GM06990 (cell line): Measurements from ENCODE around the gene FCER2.
A peak's percentile ranks its signal among the peaks of the same experiment; 100 is the strongest.

Source experiments
- DNase-seq: peaks from one replicate; pipeline ENCODE4 v3.0.0-alpha.2; 2011; ENCODE audit not compliant: insufficient read length; ENCODE audit errors: extremely low read depth
- H3K27me3 ChIP-seq: replicated peaks from 2 replicates; pipeline ENCODE4 v1.6.0; 2011; ENCODE audit warnings: low read length; ENCODE audit not compliant: control insufficient read depth, insufficient read depth
- H3K36me3 ChIP-seq: 2 replicates; pipeline ENCODE4 v1.5.1; 2011; ENCODE audit warnings: low read length; ENCODE audit not compliant: control insufficient read depth, insufficient read depth
- H3K4me3 ChIP-seq: replicated peaks from 2 replicates; pipeline ENCODE4 v1.5.1; 2011; ENCODE audit warnings: low read depth, mild to moderate bottlenecking, control low read depth, low read length
- TF ChIP-seq, protein P1 (sequence below): IDR thresholded peaks from 2 replicates; pipeline ENCODE4 v1.5.1; 2011; ENCODE audit warnings: low read length, control low read depth, mild to moderate bottlenecking, inconsistent platforms; ENCODE audit not compliant: insufficient read depth, poor library complexity, severe bottlenecking

Gene FCER2

DNA sequence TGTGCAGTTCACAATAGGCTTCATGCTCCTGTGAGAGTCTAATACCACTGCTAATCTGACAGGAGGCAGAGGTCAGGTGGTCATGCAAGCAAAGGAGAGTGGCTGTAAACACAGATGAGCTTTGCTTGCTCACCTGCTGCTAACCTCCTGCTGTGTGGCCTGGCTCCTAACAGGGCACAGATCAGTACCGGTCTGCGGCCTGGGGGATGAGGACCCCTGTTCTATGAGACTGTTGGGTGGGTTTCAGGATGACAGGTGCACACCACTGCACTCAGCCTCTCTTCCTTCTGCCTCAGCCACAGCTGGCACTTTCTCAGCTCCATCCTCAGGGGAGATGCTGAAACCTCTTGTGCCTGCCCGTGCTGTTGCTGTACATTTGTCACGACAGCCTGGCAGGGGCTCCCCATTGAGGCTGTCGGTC is 20.3 kb upstream of the FCER2 start:
- TF ChIP-seq, protein P1, sequence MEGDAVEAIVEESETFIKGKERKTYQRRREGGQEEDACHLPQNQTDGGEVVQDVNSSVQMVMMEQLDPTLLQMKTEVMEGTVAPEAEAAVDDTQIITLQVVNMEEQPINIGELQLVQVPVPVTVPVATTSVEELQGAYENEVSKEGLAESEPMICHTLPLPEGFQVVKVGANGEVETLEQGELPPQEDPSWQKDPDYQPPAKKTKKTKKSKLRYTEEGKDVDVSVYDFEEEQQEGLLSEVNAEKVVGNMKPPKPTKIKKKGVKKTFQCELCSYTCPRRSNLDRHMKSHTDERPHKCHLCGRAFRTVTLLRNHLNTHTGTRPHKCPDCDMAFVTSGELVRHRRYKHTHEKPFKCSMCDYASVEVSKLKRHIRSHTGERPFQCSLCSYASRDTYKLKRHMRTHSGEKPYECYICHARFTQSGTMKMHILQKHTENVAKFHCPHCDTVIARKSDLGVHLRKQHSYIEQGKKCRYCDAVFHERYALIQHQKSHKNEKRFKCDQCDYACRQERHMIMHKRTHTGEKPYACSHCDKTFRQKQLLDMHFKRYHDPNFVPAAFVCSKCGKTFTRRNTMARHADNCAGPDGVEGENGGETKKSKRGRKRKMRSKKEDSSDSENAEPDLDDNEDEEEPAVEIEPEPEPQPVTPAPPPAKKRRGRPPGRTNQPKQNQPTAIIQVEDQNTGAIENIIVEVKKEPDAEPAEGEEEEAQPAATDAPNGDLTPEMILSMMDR: no peak
- DNase-seq: peak; percentile 75
- no peak overlapping the region for H3K4me3 ChIP-seq
- H3K27me3 ChIP-seq: no peaks in the 10 kb centered on the region
- no peaks in the 10 kb centered on the region for H3K36me3 ChIP-seq

DNA sequence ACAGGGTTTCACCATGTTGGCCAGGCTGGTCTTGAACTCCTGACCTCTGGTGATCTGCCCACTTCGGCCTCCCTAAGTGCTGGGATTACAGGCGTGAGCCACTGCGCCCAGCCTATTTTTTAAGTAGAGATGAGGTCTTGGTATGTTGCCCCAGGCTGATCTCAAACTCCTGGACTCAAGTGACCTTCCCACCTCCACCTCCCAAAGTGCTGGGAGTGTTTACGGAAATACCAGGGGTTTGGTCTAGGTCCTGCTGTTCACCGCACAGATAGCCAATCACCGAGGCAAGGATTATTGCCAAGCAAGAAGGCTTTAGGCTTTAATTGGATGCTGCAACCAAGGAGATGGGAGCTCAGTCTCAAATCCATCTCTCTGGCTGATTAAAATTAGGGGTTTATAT is 18.4 kb upstream of the FCER2 start:
- H3K4me3 ChIP-seq: no peak overlapping the region
- no peaks in the 10 kb centered on the region for H3K36me3 ChIP-seq
- H3K27me3 ChIP-seq: no peaks in the 10 kb centered on the region
- TF ChIP-seq, protein P1: no peak
- no peak for DNase-seq

DNA sequence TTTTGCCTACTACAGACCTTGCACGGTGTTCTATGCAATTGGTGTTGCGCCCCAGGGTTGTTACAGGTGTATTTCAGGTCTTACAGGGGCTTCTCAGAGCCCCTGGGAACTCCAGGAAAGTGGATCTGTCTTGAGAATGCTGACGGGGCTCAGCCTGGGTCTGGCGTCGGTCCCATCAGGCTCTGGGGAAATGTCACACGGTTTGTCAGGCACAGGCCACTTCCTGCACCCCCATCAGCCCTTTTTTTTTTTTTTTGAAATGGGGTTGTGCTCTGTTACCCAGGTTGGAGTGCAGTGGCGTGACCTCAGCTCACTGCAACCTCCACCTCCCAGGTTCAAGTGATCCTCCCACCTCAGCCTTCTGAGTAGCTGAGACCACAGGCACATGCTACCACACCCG is 16.7 kb upstream of the FCER2 start:
- no peaks in the 10 kb centered on the region for H3K36me3 ChIP-seq
- no peak overlapping the region for H3K4me3 ChIP-seq
- no peaks in the 10 kb centered on the region for H3K27me3 ChIP-seq
- TF ChIP-seq, protein P1: no peak
- DNase-seq: peak; percentile 76

DNA sequence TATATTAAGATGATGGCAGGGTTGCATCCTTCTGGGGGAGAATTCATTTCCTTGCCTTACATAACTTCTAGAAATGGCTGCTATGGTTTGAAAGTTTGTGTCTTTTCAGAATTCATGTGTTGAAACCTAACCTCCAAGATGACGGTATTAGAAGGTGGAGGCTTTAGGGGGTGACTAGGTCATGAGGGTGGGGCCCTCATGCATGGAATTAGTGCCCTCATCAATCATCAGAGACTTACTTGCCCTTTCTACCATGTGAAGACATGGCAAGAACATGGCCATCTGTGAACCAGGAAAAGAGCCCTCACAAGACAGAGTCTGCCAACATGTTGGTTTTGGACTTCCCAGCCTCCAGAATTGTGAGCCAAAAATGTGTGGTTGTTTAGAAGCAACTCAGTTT is 14.8 kb upstream of the FCER2 start:
- DNase-seq: no peak
- Histone ChIP-seq H3K27me3 (no peaks in the 10 kb centered on the region), H3K4me3 (no peak overlapping the region), H3K36me3 (no peaks in the 10 kb centered on the region)
- TF ChIP-seq, protein P1: no peak

DNA sequence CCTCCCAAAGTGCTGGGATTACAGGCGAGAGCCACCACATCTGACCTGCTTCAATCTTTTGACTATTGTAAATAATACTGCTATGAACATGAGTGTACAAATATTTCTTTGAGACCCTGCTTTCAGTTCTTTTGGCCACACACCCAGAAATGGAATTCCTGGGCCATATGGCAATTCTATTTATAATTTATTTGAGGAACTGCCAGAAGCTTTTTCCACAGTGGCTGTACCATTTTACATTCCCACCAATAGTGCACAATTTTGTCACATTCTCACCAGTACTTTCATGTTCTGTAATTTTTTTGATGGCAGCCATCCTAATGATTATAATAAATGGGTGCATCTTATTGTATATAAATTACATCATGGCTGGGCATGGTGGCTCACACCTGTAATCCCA is 13.7 kb upstream of the FCER2 start:
- Histone ChIP-seq H3K27me3 (no peaks in the 10 kb centered on the region), H3K4me3 (no peak overlapping the region), H3K36me3 (no peaks in the 10 kb centered on the region)
- DNase-seq: no peak
- TF ChIP-seq, protein P1: no peak

DNA sequence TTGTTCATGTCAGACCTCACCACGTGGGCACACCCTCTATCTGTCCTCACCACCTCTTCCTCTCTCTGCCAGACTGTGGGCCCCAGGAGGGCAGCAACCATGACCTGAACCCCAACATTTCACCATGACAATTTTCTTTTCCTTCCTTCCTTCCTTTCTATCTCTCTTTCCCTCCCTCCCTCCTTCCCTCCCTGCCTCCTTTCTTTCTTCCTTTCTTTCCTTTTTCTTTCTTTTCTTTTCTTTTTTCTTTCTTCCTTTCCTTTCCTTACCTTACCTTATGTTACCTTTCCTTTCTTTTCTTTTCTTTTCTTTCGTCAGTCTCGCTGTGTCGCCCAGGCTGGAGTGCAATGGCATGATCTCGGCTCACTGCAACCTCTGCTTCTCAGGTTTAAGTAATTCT is 8.7 kb upstream of the FCER2 start:
- no peak overlapping the region for H3K4me3 ChIP-seq
- no peaks in the 10 kb centered on the region for H3K36me3 ChIP-seq
- DNase-seq: no peak
- H3K27me3 ChIP-seq: no peaks in the 10 kb centered on the region
- TF ChIP-seq, protein P1: no peak
